Measurements from ENCODE around the gene GFRA4.

GFRA4 gene

DNA sequence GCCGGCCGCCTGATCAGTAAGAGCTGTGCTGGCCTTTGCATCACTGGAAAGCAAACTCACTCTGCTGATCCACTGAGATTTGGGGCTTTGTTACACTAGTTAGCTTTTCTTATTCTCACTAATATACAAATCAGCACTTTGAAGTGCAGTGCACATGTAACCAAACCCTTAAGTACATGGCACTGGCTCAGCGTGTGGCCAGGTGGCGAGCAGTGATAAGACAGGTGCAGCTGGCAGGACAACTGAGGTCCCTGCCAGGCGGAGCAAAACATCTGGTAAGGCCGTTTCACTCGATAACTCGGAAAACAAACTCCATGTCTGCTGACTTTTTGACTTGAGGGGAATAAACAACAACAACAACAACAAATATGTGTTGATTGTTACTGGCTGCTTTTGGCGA lies 11.0 kb downstream of the GFRA4 start:
- no peak for DNase-seq (ENCODE audit: low spot score in 2 of 2)
- Mint-ChIP-seq H3K4me1 (no peaks in the 10 kb centered on the region), H3K27ac (ENCODE audit: low read depth) (no peak overlapping the region), H3K27me3 (peaks cover 3% of the 10 kb centered on the region), H3K36me3 (ENCODE audit: insufficient read depth) (peaks cover 5% of the 10 kb centered on the region), H3K4me3 (no peak overlapping the region), H3K9me3 (no peaks in the 10 kb centered on the region)
- no peak for ATAC-seq (replicated peaks; ENCODE audit: extremely low read depth, poor library complexity, severe bottlenecking)

DNA sequence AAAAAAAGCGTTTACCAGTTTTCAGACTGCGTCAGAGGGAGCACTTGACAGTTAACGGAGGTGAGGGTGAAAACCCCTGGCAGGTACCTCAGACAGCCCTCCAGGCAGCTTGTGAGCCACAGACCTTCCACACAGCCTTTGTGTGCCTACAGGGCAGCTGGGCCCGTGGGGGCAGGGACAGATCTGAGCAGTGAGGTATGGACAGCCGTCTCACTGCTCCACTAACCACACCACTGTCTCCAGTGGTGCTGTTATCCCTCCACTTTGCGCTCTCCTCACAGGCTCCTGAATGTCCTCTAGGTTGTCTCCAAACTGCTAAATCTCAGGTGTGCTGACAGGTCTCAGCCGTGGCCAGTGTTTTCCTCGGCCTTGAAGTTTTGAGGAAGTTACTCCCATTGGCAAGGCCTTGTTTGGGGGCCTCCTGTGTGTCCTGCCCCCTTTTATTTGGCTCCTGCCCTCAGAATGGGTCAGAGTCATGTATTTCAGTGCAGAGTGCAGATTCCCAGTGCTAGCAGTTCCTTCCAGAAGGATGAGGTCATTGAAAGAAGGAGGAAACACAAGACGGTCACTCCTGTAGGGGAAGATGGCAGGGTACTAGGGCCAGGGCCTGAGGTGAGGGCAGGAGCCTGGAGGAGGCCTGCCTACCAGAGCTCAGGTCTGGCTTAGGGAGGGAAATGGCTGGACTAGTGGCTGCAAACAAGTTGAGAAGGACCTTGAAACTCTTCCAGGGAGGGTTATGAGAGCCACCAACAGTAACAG lies 11.8 kb downstream of the GFRA4 start:
- H3K27ac Mint-ChIP-seq (ENCODE audit: low read depth) = no peak overlapping the region
- DNase-seq (ENCODE audit: low spot score in 2 of 2) (no peak), ATAC-seq (replicated peaks; ENCODE audit: extremely low read depth, poor library complexity, severe bottlenecking) (no peak)
- no peaks in the 10 kb centered on the region for H3K9me3 Mint-ChIP-seq
- H3K4me3 Mint-ChIP-seq = no peak overlapping the region
- H3K36me3 Mint-ChIP-seq (ENCODE audit: insufficient read depth) = peaks cover 5% of the 10 kb centered on the region
- no peaks in the 10 kb centered on the region for H3K4me1 Mint-ChIP-seq
- H3K27me3 Mint-ChIP-seq = no peaks in the 10 kb centered on the region

DNA sequence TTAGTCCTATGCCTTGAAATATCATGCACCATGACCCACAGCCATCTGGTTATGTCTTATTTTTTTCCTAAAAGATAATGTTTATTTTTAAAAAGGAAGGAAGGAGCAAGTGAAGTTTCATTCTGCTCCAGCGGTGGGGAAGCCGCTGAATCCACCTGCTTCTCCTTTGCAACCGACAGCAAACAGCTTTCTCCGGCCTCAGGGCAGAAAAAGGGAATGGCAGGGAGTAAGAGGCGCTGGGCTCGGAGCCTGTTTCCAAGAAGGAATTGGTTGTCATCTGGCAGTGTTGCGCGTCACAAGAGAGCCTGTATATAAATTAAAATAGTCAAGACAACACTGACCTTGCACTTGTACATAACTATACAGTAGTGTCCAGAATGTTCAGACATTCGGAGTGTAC lies 14.2 kb downstream of the GFRA4 start:
- Mint-ChIP-seq H3K27ac (ENCODE audit: low read depth) (no peak overlapping the region), H3K36me3 (ENCODE audit: insufficient read depth) (peaks cover 11% of the 10 kb centered on the region), H3K4me1 (peaks cover 5% of the 10 kb centered on the region)

DNA sequence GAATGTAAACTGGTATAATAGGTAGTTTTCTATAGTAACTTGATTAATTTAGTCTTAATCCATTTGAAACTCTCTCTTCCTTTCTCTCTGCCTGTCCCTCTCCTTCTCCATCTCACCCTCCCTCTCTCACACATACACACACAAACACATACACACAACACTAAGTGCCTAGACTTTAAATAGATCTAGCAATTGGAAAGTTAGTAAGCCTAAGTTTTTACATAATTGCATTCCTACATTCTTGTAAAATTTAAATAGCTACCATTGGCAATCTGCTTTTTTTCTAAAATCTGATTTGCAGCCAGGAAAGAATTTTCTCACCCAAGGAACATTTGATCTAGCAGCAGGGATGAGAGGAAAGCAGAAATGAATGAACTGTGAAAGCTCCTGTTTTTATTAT lies 15.7 kb downstream of the GFRA4 start:
- no peak for ATAC-seq (replicated peaks; ENCODE audit: extremely low read depth, poor library complexity, severe bottlenecking)
- H3K4me1 Mint-ChIP-seq = peaks cover 5% of the 10 kb centered on the region
- H3K27ac Mint-ChIP-seq (ENCODE audit: low read depth) = no peak overlapping the region
- H3K4me3 Mint-ChIP-seq = no peak overlapping the region
- H3K36me3 Mint-ChIP-seq (ENCODE audit: insufficient read depth) = peaks cover 11% of the 10 kb centered on the region
- no peaks in the 10 kb centered on the region for H3K9me3 Mint-ChIP-seq
- no peak for DNase-seq (ENCODE audit: low spot score in 2 of 2)
- no peaks in the 10 kb centered on the region for H3K27me3 Mint-ChIP-seq

More for the DNA sequence above, 14.2 kb downstream of the GFRA4 start:
- ATAC-seq (replicated peaks; ENCODE audit: extremely low read depth, poor library complexity, severe bottlenecking) (no peak), DNase-seq (ENCODE audit: low spot score in 2 of 2) (no peak)
- Mint-ChIP-seq H3K9me3 (no peaks in the 10 kb centered on the region), H3K4me3 (no peak overlapping the region), H3K27me3 (no peaks in the 10 kb centered on the region)

DNA sequence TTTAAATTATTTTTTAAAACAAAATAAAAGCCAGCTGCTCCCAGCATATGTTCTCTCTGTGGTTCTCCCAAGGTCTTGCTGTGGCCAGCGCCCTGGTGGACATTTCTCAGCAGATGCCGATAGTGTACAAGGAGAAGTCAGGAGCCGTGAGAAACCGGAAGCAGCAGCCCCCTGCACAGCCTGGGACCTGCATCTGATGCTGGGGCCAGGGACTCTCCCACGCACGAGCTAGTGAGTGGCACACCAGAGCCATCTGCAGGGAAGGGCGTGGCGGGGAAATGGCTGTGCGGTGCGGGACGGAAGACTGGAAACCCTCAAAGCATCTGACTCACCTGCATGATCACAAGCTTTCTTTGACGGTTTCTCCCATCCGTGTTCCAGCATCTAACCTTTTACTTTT lies 16.5 kb downstream of the GFRA4 start:
- H3K9me3 Mint-ChIP-seq = no peaks in the 10 kb centered on the region
- peaks cover 11% of the 10 kb centered on the region for H3K36me3 Mint-ChIP-seq (ENCODE audit: insufficient read depth)
- no peaks in the 10 kb centered on the region for H3K27me3 Mint-ChIP-seq
- no peak for DNase-seq (ENCODE audit: low spot score in 2 of 2)
- H3K4me1 Mint-ChIP-seq = peaks cover 5% of the 10 kb centered on the region
- H3K27ac Mint-ChIP-seq (ENCODE audit: low read depth) = no peak overlapping the region
- ATAC-seq (replicated peaks; ENCODE audit: extremely low read depth, poor library complexity, severe bottlenecking) = no peak
- H3K4me3 Mint-ChIP-seq = no peak overlapping the region

DNA sequence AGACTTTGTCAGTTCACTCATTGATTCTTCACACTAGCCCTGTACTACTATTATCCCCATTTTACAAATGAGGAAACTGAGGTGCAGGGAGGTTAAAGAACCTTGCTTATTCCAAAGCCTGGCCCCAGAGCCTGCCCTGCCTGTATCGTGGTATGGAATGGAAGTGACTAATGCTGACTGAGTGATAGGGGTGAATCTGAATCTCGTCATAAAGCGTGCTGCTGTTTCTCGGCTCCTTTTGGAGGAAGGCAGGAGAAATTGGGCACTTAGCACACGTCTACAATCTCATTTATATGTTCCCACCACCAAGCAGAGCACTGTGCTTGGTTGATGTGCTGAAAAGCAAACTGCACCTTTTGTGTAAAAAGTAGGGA lies 17.1 kb downstream of the GFRA4 start:
- Mint-ChIP-seq H3K4me3 (no peak overlapping the region), H3K27me3 (no peaks in the 10 kb centered on the region), H3K9me3 (no peaks in the 10 kb centered on the region), H3K36me3 (ENCODE audit: insufficient read depth) (peaks cover 11% of the 10 kb centered on the region), H3K4me1 (peaks cover 5% of the 10 kb centered on the region), H3K27ac (ENCODE audit: low read depth) (no peak overlapping the region)
- ATAC-seq (replicated peaks; ENCODE audit: extremely low read depth, poor library complexity, severe bottlenecking) (no peak), DNase-seq (ENCODE audit: low spot score in 2 of 2) (no peak)

DNA sequence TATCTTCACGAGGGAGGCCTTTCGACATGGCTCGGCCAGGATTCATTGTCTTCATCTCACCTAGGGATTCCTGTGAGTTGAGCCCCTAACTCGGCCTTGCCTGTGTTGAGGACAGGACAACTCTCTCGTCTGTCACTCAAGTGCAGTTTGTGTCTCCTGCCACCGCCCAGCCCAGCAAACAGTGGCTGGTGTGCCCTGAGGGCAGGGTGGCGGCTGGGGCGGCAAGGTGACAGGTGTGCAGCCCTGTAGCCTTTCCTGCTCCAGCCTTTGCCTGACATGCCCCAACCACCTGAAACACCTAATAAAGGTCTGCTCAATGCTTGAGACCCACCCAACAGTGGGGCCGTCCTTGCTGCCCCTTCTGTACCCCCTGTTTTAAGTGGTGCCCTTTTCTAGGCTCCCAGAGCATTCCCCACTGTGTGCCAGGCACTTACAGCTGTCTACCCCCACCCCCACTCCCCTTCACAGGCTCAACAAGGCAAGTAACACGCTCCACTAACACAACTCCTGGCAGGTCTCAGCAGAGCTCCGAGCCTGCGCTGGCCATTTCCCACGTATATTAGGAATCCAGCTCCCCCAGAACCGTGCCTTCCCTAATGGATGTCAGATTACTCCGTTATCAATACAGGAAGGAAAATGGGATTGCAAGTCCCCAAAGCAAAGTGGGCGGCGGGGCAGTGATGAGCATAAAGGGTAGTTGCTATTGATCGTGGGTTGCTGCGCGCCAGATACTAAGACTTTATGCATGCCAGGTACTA lies 17.7 kb downstream of the GFRA4 start:
- Mint-ChIP-seq H3K36me3 (ENCODE audit: insufficient read depth) (peaks cover 11% of the 10 kb centered on the region), H3K4me3 (no peak overlapping the region), H3K27me3 (no peaks in the 10 kb centered on the region), H3K4me1 (peaks cover 5% of the 10 kb centered on the region), H3K27ac (ENCODE audit: low read depth) (no peak overlapping the region), H3K9me3 (no peaks in the 10 kb centered on the region)
- DNase-seq (ENCODE audit: low spot score in 2 of 2) = no peak
- ATAC-seq (replicated peaks; ENCODE audit: extremely low read depth, poor library complexity, severe bottlenecking) = no peak

DNA sequence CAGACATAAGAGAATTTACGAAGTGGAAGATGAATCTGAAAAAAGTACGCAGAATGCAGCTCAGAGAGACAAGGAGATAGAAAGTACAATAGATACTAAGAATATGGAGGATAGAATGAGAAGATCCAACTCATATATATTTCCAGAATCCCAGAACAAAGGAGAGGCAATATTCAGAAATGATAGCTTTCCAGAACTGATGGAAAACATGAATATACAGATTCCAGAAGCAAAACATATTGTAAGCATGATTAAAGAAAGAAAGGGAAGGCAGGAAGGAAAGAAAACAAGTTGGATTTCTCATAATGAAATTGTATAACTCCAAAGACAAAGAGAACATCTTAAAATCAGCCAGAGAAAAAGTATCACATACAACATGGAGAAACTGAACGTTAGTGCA lies 22.9 kb downstream of the GFRA4 start:
- H3K27ac Mint-ChIP-seq (ENCODE audit: low read depth) = no peak overlapping the region
- peaks cover 6% of the 10 kb centered on the region for H3K36me3 Mint-ChIP-seq (ENCODE audit: insufficient read depth)
- H3K9me3 Mint-ChIP-seq = no peaks in the 10 kb centered on the region
- ATAC-seq (replicated peaks; ENCODE audit: extremely low read depth, poor library complexity, severe bottlenecking) (no peak), DNase-seq (ENCODE audit: low spot score in 2 of 2) (no peak)
- no peaks in the 10 kb centered on the region for H3K27me3 Mint-ChIP-seq
- peaks cover 5% of the 10 kb centered on the region for H3K4me1 Mint-ChIP-seq
- H3K4me3 Mint-ChIP-seq = no peak overlapping the region

DNA sequence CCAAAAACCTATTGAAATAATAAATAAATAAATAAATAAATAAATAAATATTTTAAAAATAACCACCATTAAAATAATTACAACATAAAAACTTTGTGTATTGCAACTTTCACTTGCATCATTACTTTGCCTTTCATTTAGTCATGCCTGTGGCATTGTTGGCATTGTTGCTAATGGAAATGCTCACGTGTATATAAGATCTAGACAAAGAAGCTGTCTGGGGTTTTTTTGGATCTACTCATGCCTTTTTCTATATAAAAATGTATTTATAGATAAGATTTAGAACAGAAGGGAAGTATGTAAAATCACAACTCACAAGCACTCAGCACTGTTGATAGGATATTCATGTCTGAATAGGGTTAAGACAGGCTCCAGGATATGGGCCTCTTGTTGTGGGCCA lies 27.9 kb downstream of the GFRA4 start:
- H3K27me3 Mint-ChIP-seq = no peaks in the 10 kb centered on the region

DNA sequence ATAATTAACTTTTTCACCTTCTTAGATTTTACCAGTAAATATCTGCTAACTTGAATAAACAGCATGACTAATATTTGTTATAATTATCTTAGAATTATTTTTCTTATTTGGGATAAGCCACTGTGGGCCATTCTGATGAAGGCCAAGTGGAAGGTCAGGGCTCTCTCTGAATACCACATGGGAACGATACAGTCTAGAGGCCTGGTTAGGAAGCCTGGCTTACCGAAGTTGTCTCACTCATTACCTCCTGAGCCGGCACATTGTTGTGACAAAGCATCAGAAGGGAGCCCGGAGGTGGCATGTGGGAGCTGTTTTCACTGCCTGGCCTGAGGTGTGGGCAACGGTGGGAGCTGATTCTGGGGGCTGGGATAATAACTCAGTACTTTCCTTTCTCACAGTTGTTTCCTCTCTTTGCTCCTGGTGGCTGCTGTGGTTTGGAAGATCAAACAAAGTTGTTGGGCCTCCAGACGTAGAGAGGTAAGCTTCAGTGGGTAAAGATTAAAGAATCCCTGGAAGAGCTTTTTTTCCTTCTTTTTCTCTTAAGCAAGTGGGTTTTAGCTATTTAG lies 29.2 kb downstream of the GFRA4 start:
- Mint-ChIP-seq H3K27me3 (no peaks in the 10 kb centered on the region), H3K9me3 (no peaks in the 10 kb centered on the region), H3K4me3 (no peak overlapping the region), H3K36me3 (ENCODE audit: insufficient read depth) (peaks cover 6% of the 10 kb centered on the region), H3K27ac (ENCODE audit: low read depth) (no peak overlapping the region), H3K4me1 (no peaks in the 10 kb centered on the region)
- ATAC-seq (replicated peaks; ENCODE audit: extremely low read depth, poor library complexity, severe bottlenecking) (no peak), DNase-seq (ENCODE audit: low spot score in 2 of 2) (no peak)

More for the DNA sequence above, 27.9 kb downstream of the GFRA4 start:
- Mint-ChIP-seq H3K4me1 (no peaks in the 10 kb centered on the region), H3K9me3 (no peaks in the 10 kb centered on the region), H3K36me3 (ENCODE audit: insufficient read depth) (peaks cover 7% of the 10 kb centered on the region), H3K4me3 (no peak overlapping the region), H3K27ac (ENCODE audit: low read depth) (no peak overlapping the region)
- DNase-seq (ENCODE audit: low spot score in 2 of 2) (no peak), ATAC-seq (replicated peaks; ENCODE audit: extremely low read depth, poor library complexity, severe bottlenecking) (no peak)

DNA sequence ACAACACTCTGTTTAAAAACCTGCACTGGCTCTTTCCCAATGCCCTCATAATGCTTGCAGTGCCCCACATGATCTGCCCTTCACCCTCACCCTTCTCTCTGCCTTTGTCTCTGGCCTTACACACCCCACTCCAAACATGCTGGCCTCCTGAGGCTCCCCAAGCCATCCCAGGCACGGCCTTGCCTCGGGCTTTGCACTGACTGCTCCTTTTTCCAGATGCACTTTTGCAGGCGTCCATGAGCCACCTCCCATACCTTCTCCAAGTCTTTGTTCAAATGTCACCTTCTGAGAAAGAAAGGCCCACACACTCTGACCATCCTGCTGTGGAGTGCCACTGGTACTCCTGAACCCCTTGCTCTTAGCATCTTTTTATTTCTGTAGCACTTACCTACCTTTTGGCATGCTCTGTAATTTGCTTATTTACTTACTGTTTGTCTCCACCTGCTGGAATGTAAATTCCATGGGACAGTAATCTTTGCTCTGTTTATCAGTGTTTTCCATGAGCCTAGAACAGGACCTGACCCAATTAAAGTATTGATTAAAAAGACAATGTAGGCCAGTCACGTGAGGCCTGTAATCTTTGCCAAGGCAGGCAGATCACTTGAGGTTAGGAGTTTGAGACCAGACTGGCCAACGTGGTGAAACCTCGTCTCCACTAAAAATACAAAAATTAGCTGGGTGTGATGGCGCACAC lies 30.7 kb downstream of the GFRA4 start:
- Mint-ChIP-seq H3K27ac (ENCODE audit: low read depth) (no peak overlapping the region), H3K36me3 (ENCODE audit: insufficient read depth) (peaks cover 6% of the 10 kb centered on the region), H3K27me3 (no peaks in the 10 kb centered on the region), H3K4me1 (no peaks in the 10 kb centered on the region), H3K4me3 (no peak overlapping the region), H3K9me3 (no peaks in the 10 kb centered on the region)
- ATAC-seq (replicated peaks; ENCODE audit: extremely low read depth, poor library complexity, severe bottlenecking) (no peak), DNase-seq (ENCODE audit: low spot score in 2 of 2) (no peak)

DNA sequence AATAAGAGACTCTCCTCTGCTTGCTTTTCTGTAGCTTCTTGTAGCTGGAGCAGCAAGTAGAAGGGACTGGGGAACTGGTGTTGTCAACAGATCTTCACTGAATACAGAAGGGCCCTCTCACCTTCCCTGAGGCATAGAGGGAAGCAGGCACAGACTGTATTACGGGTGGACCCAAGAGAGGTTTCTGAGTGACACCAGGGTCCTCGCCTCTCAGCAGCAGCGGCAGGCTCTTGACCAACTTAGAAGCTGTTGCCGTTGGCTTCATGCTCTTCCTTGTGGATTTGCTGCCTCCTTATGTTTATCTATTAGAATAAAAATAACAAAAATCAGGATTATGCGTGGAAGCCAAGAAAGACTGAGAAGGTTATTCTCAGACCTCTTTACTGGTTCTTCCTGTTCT lies 31.7 kb downstream of the GFRA4 start:
- H3K27me3 Mint-ChIP-seq = no peaks in the 10 kb centered on the region
- ATAC-seq (replicated peaks; ENCODE audit: extremely low read depth, poor library complexity, severe bottlenecking) = no peak
- H3K4me3 Mint-ChIP-seq = no peak overlapping the region
- H3K4me1 Mint-ChIP-seq = no peaks in the 10 kb centered on the region
- DNase-seq (ENCODE audit: low spot score in 2 of 2) = no peak
- peaks cover 6% of the 10 kb centered on the region for H3K36me3 Mint-ChIP-seq (ENCODE audit: insufficient read depth)
- no peaks in the 10 kb centered on the region for H3K9me3 Mint-ChIP-seq
- no peak overlapping the region for H3K27ac Mint-ChIP-seq (ENCODE audit: low read depth)
